Measurements from ENCODE around the gene GPATCH2. TPM values are rescaled to one million over a fixed set of nuclear protein-coding genes. Genes with fewer than 3 reads are reported as not detected.

Gene GPATCH2
- total RNA-seq, 1 donor from 2014 or later, result 23.0 TPM

GRCh38 chr1:217535601-217536377 is 95.1 kb downstream of the GPATCH2 start:
- Mint-ChIP-seq H3K4me3 (no peak overlapping the region), H3K9me3 (no peaks in the 10 kb centered on the region), H3K27me3 (ENCODE audit: low read depth) (no peaks in the 10 kb centered on the region), H3K4me1 (peaks cover 5% of the 10 kb centered on the region), H3K36me3 (no peaks in the 10 kb centered on the region), H3K27ac (no peak overlapping the region)
- TF ChIP-seq, protein P1, sequence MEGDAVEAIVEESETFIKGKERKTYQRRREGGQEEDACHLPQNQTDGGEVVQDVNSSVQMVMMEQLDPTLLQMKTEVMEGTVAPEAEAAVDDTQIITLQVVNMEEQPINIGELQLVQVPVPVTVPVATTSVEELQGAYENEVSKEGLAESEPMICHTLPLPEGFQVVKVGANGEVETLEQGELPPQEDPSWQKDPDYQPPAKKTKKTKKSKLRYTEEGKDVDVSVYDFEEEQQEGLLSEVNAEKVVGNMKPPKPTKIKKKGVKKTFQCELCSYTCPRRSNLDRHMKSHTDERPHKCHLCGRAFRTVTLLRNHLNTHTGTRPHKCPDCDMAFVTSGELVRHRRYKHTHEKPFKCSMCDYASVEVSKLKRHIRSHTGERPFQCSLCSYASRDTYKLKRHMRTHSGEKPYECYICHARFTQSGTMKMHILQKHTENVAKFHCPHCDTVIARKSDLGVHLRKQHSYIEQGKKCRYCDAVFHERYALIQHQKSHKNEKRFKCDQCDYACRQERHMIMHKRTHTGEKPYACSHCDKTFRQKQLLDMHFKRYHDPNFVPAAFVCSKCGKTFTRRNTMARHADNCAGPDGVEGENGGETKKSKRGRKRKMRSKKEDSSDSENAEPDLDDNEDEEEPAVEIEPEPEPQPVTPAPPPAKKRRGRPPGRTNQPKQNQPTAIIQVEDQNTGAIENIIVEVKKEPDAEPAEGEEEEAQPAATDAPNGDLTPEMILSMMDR (IDR thresholded peaks at IDR 0.05; ENCODE audit: unreplicated experiment), result no peak
- DNase-seq (ENCODE audit: low spot score in 2 of 2, unreplicated experiment in 2 of 2), result no peak

GRCh38 chr1:217534566-217534965 is 96.3 kb downstream of the GPATCH2 start:
- Mint-ChIP-seq H3K4me3 (no peak overlapping the region), H3K36me3 (peaks cover 2% of the 10 kb centered on the region), H3K27me3 (ENCODE audit: low read depth) (no peaks in the 10 kb centered on the region), H3K4me1 (peaks cover 4% of the 10 kb centered on the region), H3K9me3 (peaks cover 3% of the 10 kb centered on the region), H3K27ac (no peak overlapping the region)
- no peak for DNase-seq (ENCODE audit: low spot score in 2 of 2, unreplicated experiment in 2 of 2)
- TF ChIP-seq, protein P1 (IDR thresholded peaks at IDR 0.05; ENCODE audit: unreplicated experiment), result no peak

GRCh38 chr1:217528271-217528670 is 102.6 kb downstream of the GPATCH2 start:
- no peak for DNase-seq (ENCODE audit: low spot score in 2 of 2, unreplicated experiment in 2 of 2)
- no peak overlapping the region for H3K27ac Mint-ChIP-seq

GRCh38 chr1:217527151-217527550 is 103.7 kb downstream of the GPATCH2 start:
- TF ChIP-seq, protein P1 (IDR thresholded peaks at IDR 0.05; ENCODE audit: unreplicated experiment), result no peak
- no peak for DNase-seq (ENCODE audit: low spot score in 2 of 2, unreplicated experiment in 2 of 2)
- H3K27me3 Mint-ChIP-seq (ENCODE audit: low read depth), result no peaks in the 10 kb centered on the region
- H3K9me3 Mint-ChIP-seq, result peaks cover 16% of the 10 kb centered on the region
- H3K36me3 Mint-ChIP-seq, result peaks cover 13% of the 10 kb centered on the region
- no peak overlapping the region for H3K27ac Mint-ChIP-seq
- H3K4me3 Mint-ChIP-seq, result no peak overlapping the region
- H3K4me1 Mint-ChIP-seq, result no peaks in the 10 kb centered on the region

More at GRCh38 chr1:217528271-217528670, 102.6 kb downstream of the GPATCH2 start:
- Mint-ChIP-seq H3K36me3 (peaks cover 13% of the 10 kb centered on the region), H3K4me1 (no peaks in the 10 kb centered on the region), H3K27me3 (ENCODE audit: low read depth) (no peaks in the 10 kb centered on the region), H3K9me3 (peaks cover 16% of the 10 kb centered on the region), H3K4me3 (no peak overlapping the region)
- TF ChIP-seq, protein P1 (IDR thresholded peaks at IDR 0.05; ENCODE audit: unreplicated experiment), result no peak

DNA sequence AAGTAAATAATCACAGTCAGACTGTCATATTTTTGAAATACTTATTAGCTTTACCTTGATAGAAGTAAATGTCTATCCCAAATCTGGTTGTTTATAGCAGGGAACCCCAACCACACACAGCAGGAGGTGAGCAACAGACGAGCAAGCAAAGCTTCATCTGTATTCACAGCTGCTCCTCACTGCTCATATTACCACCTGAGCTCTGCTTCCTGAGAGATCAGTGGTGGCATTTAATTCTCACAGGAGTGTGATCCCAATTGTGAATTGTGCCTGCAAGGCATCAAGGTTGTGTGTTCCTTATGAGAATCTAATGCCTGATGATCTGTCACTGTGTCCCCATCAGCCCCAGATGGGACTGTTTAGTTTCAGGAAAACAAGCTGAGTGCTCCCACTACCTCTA is 104.3 kb downstream of the GPATCH2 start:
- H3K4me1 Mint-ChIP-seq, result no peaks in the 10 kb centered on the region
- DNase-seq (ENCODE audit: low spot score in 2 of 2, unreplicated experiment in 2 of 2), result no peak
- no peak overlapping the region for H3K4me3 Mint-ChIP-seq
- H3K36me3 Mint-ChIP-seq, result peaks cover 13% of the 10 kb centered on the region
- peaks cover 16% of the 10 kb centered on the region for H3K9me3 Mint-ChIP-seq
- H3K27ac Mint-ChIP-seq, result no peak overlapping the region
- H3K27me3 Mint-ChIP-seq (ENCODE audit: low read depth), result no peaks in the 10 kb centered on the region
- TF ChIP-seq, protein P1 (IDR thresholded peaks at IDR 0.05; ENCODE audit: unreplicated experiment), result no peak

Measured in mesothelial cell of epicardium (in vitro differentiated cells).